OCI-LY1 (cell line): ENCODE results near the gene B9D2.

Source experiments
- EZH2 ChIP-seq: fragments of 200-600 bp; sonication (generic), shearing (Covaris generic); IDR thresholded peaks from 2 replicates; pipeline ENCODE4 v1.8.0; 2017; ENCODE audit warnings: borderline replicate concordance, mixed run types, mild to moderate bottlenecking, antibody characterized with exemption, low read length, moderate library complexity, mixed read lengths
- TF ChIP-seq, protein P1 (sequence below): fragments of 200-600 bp; sonication (generic), shearing (Covaris generic); IDR thresholded peaks from 2 replicates; pipeline ENCODE4 v1.5.1; 2017; ENCODE audit warnings: mild to moderate bottlenecking, antibody characterized with exemption, low read length, moderate library complexity, mixed read lengths

GRCh38 chr19:41324231-41324702 is 39.7 kb downstream of the B9D2 start:
- TF ChIP-seq, protein P1, sequence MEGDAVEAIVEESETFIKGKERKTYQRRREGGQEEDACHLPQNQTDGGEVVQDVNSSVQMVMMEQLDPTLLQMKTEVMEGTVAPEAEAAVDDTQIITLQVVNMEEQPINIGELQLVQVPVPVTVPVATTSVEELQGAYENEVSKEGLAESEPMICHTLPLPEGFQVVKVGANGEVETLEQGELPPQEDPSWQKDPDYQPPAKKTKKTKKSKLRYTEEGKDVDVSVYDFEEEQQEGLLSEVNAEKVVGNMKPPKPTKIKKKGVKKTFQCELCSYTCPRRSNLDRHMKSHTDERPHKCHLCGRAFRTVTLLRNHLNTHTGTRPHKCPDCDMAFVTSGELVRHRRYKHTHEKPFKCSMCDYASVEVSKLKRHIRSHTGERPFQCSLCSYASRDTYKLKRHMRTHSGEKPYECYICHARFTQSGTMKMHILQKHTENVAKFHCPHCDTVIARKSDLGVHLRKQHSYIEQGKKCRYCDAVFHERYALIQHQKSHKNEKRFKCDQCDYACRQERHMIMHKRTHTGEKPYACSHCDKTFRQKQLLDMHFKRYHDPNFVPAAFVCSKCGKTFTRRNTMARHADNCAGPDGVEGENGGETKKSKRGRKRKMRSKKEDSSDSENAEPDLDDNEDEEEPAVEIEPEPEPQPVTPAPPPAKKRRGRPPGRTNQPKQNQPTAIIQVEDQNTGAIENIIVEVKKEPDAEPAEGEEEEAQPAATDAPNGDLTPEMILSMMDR, result no peak
- TF ChIP-seq EZH2, result no peak
